ENCODE measurements around the gene KLC1.
A peak's percentile ranks its signal among the peaks of the same experiment; 100 is the strongest.

Gene KLC1

DNA sequence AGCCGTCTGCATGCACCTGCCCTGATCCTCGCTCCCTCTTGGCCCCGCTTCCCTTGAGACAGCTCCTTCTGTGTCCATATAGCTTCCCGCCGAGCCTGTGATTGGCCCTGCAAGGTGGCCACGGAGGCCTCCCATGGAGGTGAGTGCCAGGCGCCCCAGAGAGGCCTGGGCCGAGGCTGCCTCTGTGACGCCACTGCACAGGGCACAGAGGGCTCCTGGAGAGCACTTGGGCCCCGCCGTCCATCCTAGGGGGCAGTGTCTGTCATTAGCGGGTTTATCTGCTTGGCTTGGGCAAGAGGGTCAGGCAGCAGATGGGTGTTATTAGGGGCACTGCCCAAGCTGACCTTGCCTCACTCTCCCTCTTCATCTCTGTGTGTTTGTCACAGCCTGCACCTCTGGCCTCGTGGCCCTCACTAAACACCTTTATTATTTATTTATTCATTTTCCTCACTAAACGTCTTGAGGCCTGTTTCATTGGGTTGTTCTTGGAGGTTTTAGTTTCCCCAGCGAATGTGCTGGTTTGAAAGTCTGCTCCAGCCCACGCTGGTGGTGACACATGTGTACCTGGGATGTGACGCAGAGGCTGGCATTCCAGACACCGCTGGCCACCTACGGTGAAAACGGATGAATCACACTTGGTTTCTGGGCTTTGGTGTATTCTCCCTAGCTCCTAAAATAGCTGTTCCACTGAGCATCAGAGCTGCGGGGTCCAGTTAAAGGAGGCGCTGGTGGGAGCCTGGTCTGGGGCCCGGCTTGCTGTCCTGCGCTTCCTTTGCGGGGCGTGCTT is 92.5 kb downstream of the KLC1 start:
- peak; percentile 40 for ATAC-seq

DNA sequence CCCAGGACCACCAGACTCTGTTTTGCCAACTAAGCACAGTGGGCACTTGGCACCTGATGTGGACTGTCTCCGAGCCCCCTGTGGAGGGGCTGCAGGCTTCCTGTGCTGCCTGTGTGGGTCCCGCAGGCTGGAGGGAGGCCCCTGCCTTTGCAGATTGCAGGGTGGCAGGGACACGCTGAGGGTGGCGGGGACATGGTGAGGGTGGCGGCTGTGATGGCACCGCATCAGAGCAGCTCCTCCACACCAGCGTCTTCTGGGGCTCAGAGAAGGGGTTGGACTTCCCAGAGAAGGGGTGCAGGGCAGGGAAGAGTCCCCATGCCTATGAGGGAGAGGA is 94.7 kb downstream of the KLC1 start:
- ATAC-seq (no peak), DNase-seq (no peak)

More for the DNA sequence above, 92.5 kb downstream of the KLC1 start:
- peak; percentile 25 for DNase-seq

DNA sequence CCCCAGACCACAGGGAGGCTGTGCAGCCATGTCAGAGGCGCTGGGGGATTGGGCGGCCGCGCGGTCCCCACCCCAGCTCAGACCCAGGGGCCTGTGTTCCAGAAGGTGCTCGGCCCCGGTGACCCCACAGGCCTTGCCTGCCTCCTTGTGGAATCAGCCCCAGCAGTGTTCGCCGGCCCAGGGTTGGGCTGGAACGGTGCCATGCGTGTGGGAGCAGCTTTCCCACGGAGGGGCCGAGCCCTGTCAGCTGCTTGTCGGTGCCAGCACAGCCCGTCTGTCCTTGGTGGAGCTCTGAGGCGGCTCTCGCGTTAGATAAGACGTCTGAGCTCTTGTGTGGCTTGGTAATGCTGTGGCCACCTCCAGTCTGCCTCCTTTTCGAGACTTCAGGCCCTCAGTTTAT is 95.1 kb downstream of the KLC1 start:
- no peak for DNase-seq
- ATAC-seq = no peak

- DNase-seq (no peak), ATAC-seq (no peak)
These were observed 96.1 kb downstream of the KLC1 start for GRCh38 chr14:103725001-103725682.

GRCh38 chr14:103725739-103726395 is 96.9 kb downstream of the KLC1 start:
- DNase-seq (no peak), ATAC-seq (no peak)

DNA sequence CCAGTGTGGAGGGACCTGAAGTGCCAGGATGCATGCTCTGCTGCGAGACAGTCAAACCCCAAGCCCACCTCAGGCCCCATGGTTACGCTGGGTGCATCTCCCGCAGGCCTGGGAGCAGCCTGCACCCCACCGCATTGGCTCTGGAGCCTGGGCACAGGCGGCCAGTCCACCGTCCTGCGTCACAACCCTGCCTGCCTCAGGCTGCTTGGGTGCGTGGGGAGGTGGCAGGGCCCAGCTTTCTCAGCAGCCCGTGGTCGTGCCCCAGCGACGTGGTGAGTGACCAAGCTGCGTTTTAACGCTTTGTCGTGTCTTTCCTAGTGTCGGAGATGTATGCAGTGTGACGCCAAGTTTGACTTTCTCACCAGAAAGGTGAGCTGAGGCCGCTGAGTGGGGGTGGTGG is 97.5 kb downstream of the KLC1 start:
- no peak for ATAC-seq
- no peak for DNase-seq

DNA sequence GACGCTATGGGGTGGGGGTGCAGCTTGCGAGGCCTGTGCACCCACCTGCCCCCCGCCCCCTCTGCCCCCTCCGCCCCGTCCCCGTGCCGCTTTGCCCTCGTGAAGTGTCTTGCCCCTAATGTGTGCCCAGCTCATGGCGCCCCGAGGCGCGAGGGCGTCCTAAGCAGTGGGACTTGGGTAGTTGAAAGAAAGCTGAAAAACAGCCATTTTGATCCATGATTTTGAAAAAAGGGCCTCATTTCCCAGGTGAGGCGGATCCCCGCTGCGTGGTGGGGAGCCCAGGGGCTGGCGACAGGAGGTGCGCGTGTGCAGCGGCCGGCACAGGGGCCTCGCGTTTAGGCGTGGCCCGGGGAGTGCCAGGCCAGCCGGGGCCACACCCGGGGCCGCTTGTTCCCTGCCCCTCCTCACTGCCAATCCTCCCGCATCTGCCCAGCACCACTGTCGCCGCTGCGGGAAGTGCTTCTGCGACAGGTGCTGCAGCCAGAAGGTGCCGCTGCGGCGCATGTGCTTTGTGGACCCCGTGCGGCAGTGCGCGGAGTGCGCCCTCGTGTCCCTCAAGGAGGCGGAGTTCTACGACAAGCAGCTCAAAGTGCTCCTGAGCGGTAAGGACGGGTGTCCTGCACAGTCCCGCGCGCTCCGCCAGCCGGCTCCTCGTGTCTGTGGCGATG is 98.4 kb downstream of the KLC1 start:
- DNase-seq (no peak), ATAC-seq (no peak)

DNA sequence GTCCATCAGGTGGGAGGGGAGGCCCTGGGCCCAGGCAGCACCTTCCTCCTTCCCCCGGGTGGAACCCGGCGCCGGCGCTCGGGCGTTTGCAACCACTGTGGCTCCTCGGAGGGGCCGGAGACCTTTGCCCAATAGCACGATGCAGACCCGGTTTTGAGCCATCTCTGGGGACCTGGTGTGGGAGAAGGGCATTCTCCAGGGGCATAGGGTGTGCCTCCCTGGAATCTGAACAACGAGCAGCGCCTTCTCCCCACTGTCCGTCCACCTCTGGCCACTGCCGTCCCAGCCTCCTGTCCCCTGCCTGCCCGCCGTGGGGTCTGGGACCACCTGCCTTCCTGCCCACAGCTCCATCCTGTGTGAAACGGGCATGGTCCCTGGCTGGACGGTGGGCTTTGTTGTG is 99.1 kb downstream of the KLC1 start:
- DNase-seq (no peak), ATAC-seq (no peak)

GRCh38 chr14:103728721-103729120 is 99.7 kb downstream of the KLC1 start:
- DNase-seq = no peak
- no peak for ATAC-seq

GRCh38 chr14:103729496-103730448 is 100.8 kb downstream of the KLC1 start:
- DNase-seq = no peak
- ATAC-seq = no peak

GRCh38 chr14:103730490-103731035 is 101.6 kb downstream of the KLC1 start:
- no peak for DNase-seq
- ATAC-seq = no peak

DNA sequence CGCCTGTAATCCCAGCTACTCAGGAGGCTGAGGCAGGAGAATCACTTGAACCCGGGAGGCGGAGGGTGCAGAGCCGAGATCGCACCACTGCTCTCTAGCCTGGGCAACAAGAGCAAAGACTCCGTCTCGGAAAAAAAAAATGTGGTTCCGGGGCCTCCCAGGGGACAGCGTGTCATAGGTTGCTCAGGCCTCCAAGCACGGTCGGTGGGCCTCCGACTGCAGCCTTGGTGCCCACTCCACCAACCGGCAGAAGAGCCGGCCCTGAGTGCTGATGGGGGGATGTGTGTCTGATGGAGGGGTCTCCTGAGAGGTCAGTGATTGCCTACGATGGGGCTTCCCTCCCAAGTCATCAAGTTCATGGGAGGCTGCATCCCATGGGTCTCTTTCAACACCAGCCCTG is 102.5 kb downstream of the KLC1 start:
- ATAC-seq (no peak), DNase-seq (no peak)

DNA sequence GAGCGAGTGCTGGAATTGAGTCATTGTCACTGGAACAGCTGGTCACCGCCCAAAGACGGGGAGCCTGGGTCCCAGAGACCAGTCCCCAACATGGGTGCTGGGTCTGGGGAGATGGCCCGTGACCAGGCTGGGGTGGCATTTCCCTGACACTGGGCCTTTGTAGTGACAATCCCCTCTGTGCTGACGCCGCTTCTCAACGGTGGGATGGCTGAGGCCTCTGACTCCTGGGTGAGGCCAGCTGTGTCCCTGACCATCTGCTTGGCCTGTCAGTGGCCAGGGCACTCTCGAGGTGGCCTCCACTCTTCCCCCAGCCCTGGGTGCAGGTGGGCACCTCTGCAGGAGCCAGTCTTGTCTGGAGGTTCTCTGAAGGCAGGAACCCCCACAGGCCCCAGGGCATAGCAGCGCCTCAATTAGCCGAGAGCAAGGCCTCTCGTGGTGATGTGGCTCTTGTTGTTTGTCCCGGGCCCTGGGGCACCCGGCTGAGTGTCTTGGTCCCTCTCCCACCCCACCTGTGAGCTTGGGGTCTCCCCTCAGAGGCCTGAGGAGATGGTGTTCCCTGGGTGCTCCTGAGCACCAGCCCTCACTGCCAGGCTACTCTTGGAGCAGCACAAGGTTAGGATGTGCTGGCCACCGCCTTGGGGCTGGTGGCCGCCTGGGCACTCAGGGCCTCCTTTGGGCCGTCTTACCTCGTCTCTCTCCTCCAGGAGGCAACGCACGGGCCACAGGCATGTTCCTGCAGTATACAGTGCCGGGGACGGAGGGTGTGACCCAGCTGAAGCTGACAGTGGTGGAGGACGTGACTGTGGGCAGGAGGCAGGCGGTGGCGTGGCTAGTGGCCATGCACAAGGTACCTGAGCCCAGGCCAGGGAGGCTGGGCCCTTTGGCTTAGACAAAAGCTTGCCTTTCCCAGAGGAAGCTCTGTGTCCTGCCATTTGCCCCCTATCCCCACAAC is 103.2 kb downstream of the KLC1 start:
- DNase-seq (no peak), ATAC-seq (no peak)

DNA sequence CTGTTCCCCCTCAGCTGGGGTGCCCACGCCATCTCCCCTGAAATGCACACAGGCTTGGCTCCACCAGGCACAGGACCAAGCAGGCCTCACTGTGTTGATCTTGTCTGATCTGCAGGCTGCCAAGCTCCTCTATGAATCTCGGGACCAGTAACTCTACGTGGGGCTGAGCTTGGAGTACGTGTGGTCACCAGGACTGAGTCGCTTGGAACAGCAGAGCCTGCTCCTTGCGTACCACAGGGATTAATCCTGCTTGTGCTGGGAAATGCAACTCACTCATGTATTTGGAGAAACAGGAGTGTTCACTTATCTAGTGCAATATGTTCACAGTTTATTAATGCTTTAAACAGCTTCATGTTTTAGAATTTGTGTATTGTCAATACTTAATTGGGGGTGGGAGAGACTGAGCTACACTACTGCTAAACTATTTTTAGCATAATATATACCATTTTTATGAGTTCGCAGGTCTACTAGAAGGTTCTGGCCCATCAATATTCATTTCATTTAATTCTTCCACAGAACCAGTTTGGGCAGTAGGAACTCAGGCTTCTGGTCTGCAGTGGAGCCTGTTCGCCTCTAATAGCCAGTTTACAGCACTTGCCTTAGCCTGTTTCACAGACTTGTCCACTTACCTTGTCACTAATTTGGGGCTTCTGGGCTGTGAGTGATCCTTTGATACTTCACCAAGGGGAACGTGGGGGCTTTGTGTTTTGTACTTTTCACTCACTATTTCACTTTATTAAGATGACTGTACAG is 104.0 kb downstream of the KLC1 start:
- ATAC-seq (no peak), DNase-seq (no peak)

DNA sequence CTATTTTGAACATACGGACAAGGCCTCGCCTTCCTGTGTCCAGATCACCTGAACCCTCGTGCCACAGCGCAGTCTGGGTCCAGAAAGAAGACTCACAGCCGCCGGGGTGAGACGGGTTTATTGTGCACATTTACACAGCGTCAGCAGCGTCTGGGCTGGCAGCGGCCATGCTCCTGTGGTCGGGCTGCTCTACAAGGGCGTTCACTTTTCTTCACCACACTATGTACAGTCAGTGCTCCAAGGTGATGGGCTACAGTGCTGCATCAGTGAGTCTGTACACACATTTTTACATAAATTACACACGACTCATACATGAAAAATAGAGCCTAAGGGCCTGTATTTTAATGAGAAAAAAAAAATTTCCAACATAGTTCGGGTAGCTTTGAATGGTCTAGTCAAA is 104.6 kb downstream of the KLC1 start:
- no peak for ATAC-seq
- no peak for DNase-seq

DNA sequence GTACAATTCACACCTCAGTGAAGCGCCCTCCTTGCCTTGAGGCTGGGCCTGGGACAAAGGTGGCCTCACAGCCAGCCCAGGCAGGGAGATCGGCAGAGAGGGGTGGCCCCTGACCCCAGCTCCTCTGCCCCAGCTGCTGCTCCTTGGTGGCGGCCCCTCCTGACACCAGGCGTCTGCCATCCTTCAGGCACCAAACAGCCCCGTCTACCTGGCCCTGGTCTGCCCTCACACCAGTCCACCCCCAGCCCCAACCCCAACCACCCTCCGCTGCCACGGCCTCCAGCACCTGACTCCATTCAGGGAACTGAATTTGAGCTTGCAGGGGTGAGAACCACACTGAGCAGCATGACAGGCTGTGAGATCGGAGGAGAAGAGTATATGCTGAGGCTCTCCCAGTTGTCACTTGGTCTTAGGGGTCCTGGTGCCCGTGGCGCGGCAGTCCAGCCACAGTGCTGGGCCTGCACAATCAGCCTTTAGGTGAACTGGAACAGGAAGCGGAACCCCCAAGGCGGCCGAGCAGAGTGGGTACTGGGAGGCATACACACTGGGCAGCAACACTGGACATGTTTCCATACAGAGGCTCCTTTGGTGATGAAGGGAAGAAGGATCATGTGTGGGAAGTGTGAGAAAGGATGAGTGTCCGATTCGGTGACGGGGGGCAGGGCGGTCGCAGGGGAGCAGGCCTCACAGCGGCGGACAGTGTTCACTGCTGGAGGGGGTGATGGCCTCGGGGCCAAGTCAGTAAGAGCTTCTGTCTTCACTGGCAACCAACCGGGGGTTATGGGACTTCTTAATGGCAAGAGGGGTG is 105.3 kb downstream of the KLC1 start:
- DNase-seq (no peak), ATAC-seq (no peak)

DNA sequence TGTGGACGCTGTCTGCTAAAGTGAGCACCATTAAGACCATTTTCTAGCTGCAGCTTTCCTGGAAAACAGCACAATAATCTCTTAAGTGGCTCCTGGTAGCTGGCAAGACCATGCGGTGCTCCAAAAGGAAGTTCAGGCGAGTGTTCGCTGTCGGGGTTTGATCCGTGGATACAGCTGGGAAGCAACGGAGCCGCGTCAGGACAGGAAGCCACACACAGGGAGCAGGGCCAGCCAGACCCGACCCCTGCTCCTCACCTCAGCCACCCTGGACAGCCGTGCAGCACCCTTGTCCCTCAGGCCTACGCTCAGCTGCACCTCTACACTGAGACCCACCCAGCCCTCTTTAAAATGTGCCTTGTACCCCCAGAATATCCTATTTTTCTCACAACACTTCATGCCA is 106.0 kb downstream of the KLC1 start:
- ATAC-seq (no peak), DNase-seq (no peak)

DNA sequence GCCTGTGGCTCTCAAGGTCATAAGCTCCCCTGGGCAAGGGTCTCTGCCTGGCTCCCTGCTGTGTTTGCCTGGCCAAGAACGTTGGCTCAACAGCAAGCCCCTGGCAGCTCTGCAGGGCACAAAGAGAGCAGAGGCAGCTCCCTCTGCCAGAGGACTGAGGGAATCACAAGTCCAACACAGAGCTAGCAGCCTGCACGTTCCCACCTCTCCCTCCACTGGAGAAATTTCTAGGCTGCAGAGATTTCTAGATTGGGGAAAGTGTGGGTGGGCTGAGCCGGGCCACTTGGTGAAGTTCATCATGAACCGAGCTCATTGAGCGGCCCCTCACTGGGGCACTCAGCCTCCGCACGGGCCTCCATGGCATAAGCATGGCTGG is 106.4 kb downstream of the KLC1 start:
- DNase-seq (no peak), ATAC-seq (no peak)
